Glomerular visceral epithelial cell (primary cell): ENCODE data around the gene VSTM2L.

Experiments
- DNase-seq: peaks from one replicate; pipeline ENCODE4 v3.0.0-alpha.2; 2016; ENCODE audit errors: extremely low spot score

Gene VSTM2L

DNA sequence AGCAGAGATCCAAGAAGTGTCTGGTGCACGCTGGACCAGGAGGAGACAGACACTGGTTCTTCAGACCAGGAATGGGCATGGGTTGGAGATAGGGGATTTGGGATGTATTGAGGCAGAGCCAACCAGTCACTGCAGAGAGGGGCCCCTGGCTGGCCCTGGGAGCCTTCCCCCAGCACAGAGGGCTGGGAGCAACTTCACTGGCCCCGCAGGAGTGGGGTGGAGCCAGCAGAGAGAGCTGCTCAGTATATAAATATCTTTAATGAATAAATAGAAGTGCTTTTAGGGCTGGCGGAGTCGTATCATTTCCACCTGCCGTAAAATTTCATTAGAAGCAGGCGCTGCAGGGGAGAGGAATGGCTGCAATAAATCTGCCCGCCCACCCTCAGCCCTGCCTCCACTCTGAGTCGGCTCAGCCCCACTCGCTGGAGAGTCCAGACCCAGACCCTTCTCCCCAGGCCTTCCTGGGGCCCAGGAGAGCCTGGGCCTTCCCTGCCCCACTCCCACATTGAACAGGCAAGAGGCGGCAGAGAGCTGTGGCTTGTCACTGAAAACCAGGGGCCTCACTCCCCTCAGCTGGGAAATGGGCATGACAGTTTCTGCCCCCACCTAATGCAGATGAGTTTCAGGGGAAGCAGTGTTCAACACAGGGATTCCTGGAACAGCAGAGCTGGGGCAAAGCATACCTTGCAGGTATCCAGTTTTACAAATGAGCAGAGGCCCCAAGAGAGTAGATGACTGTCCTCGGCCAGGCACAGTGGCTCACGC is 23.9 kb upstream of the VSTM2L start:
- DNase-seq, result no peak

DNA sequence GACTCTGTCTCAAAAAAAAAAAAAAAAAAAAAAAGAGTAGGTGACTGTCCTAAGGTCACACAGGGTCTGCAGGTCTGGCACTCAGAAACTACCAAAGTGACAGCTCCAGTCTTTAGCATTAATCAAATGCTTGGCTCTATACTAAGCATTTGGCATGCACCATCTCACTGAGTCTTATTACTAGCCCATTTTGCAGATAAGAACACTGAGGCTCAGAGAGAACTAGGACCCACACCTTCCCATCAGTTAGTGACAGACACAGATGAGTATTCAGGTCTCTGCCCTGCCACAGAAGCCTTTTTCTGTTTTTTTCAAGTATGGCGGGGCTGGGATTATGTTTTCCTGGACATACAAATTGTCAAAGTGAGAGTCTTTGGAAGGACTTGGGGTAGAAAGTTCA is 23.1 kb upstream of the VSTM2L start:
- no peak for DNase-seq

DNA sequence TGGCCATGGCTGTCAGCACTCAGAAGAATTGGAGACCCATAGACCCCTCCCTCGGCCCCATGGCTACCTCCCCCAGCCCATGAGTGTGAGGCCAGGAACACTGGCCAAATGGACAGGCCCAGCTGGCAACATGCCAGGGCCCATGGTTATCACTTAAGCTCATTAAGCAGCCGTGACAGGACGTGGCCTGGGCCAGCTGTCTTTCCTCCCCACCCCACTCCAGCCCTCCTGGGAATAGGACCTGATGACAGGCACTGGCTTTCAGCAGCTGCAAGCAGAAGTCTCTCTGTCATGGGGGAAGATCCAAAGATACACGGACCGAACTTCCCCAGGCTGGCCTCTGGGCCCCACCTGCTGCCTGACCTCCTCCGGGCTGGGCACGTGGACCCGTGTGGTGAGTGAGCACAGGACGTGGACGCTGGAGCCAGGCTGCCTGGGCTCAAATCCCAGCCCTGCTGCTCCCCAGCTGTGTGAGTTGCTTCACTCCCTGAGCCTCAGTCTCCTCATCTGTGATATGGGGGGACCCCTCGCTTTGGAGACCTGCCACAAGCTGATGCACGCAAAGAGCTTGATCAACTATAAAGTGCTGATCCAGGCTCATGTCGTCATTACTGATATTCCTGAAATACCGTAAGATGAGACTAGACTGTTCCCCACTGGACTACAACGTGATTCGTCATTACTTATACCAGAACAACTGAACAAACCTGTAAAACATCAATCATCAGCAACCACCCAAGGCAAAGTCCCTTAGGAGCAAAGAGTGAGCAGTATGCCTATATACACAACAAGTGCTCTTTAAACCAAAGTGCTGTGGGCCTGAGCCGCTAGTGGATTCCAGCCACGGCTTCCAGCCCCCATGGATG is 22.0 kb upstream of the VSTM2L start:
- no peak for DNase-seq

DNA sequence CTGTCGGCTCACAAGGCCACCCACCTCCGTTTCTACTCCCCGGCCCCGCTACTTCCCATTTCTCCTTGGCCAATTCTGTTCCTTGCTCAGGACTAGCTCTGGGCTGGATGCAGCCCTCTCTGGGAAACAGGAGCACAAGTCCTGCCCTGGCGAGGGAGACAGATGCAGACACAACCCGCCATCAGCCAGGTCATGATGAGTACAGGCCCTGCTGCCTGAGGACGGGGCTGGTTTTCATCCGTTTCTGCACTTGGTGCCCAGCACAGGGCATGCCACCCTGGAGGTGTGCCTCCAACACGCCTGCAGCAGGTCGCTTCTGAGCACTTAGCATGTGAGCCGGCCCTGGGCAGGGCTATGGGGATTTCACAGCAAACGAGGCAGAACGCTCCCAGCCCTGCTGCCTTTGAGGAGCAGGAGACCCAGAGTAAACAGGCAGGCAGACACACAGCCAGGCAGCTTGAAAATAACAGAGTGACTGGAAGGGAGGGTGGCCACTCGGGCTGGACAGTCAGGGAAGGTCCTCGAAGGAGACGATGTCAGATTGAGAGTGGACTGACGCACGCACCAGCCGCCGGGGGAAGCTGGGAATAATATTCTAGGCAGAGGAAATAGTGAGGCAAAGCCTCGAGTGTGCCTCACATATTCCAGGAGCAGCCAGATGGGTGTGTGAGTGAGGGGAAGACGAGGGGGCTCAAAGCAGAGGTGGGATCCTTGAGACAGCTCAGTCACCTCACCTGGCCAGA is 21.2 kb upstream of the VSTM2L start:
- DNase-seq, result no peak

DNA sequence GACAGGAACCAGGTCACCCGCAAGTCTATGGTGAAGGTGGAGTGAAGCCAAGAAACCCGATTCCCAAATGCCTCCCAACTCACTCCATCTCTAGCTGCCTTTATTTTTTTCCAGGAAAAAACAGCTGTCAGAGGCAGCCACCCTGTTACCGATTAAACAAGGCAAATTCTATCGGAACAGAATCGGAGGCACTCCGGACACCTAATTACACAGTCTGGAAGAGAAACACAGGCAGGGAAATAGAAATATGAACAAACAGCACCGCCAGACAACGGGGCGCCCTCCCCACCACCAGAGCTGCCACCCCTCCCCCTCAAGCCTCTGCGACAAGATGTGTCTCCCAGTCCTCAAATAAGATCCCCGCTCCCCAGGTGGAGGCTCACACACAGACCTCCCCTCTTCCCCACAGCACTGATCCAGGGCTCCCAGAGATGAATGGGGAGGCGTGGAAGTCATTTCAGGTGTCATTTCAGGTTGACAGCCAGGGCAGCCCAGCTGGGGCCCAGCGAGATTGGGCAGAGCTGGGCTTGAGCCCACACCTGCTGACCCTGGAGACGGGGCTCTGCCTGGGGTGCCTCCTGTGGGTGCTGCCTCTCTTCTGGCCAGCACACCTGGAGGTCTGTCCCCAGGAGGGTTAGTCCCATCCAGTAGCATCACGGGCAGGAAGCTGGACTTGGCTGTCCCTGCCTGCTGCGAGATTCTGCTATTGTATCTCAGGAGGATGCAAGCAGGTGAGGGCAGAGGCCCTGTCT is 19.8 kb upstream of the VSTM2L start:
- no peak for DNase-seq

DNA sequence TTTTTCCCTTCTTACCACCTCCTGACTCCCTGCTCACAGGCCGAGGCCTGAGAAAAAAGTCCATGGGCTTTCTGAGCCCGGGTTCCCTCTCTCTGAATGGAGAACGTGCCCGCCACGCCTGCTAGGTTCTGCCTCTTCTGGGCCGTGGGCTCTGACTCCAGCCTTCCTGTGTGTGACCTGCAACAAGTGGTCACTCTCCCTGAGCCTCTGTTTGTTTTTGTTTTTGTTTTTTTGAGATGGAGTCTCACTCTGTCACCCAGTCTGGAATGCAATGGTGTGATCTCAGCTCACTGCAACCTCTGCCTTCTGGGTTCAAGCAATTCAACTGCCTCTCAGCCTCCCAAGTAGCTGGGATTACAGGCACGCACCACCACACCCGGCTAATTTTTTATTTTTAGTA is 17.9 kb upstream of the VSTM2L start:
- no peak for DNase-seq

DNA sequence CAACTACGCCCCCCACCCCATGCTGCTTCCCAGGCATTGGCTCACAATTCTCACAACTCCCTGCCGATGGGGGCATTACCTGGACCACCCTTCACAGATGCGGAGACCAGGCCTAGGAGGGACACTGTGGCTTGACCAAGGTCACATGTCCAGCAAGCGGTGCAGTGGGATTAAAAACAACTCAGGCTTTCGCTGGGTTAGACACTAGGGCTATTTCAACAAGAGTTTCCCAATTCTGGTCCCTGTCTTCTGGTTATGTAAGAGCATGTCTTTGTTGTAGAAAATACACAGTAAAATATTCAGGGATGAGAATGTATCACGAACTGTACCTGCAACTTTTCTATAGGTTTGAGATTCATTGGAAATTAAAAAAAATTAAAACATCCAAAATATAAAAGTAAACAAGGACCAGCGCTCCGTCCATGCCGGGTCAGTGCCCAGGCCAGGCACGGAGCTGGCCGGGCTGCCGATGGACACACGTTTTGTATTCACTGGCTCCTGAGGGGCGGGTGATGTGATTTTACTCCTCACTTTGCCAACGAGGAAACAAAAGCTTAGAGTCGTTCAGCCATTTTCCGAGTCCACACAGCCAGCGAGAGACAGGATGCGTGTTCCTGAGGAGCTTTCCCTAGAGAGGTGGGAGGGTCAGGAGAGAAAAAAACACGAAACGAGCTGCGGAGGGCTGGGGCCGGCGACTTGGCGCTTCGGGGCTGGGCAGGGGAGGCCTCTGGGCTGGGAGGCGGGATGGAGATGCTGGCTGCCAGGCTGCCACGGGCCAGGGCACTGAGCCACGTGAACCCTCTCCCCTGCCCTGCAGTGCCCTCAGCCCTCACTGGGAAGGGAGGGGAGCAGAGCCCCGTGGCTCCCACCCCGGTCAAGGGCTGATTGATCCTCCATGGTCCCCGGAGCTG is 17.1 kb upstream of the VSTM2L start:
- no peak for DNase-seq

DNA sequence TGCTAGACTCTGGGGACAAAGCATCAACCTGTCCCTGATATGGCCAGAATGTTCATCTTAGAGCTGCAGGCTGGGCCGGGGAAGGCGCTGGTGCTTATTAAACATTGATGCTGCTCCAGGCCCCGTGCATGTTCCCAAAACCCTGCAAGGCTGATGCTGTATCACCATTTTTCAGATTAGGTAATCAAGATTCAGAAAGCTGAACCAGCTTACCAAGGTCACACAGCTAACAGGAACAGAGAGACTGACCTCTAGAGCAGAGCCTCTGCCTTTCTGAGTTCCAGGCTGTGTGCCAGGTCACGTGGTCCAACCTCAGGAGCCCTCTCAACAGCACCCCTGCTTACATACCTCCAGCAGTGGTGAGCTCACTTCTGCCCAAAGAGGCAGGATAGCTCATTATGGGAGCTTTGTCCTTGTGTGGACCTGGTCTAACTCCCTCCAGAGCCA is 16.1 kb upstream of the VSTM2L start:
- no peak for DNase-seq

DNA sequence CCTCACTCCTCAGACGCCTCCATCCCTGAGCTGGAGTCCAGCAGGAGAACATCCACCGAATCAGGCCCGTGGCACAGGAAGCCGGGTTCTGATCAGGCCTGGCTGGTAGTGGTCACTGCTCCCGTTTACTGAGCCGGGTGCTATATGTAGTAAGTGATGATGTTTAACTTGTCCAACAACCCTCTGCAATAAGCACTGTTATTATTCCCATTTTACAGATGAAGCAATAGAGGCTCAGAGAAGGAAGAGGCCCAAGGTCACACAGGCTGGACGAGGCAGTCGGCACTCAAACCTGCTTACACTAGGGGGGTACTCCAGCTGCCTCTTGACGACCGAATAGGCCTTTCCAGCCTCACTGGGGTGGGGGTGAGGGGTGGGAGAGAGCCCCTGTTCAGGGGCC is 14.3 kb upstream of the VSTM2L start:
- DNase-seq, result no peak

DNA sequence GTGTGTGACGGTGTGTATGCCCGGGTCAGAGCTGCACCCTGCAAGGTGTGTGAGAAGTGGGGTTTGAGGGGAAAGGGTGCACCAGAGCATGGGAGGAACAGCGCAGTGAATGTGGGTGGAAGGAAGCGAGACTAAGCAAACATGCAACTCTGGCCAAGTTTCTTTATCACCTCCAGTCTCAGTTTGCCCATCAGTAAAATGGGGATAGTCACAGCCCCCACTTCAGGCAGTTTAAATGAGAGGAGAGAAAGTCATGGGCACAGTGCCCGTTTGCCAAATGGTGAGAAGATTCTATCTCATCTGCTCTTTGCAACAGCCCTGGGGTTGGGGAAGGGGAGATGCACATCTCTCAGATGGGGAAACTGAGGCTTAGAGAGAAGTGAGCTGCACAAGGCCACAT is 12.8 kb upstream of the VSTM2L start:
- DNase-seq, result no peak

DNA sequence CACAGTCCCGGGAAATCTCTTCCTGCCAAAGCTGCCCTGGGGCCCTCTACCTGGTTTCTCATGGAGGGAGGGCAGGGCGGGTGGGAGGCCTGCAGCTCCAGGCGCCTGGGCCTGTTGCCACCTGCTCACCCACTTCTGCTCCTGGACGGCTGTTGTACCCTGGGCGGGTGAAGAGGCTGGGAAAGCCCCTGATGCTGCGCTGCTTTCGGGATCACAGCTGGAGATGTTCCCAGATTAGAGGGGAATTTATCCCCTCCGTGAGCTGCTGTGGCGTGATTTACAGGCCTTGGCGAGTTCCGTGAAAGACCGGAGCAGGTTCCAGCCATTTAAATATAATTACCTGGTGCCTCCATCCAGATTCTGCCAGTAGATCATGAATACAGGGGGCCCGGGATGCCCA is 12.3 kb upstream of the VSTM2L start:
- DNase-seq, result no peak

DNA sequence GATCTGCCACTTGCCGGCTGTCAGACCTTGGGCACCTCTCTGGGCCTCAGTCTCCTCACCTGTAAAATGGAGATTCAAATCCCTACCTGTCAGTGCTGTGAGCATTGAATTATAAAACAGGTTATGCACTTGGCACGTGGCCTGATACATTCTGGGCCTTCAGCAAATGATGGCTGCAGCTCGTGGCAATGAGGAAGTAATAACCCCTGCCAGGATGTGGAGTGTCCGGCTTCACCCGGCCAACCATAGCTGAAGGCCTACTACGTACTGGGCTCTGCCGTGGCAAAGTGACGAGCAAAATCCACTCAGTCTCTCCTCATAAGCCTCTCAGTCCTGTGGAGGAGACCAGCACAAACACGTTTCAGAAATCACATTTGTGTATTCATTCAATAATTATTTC is 10.9 kb upstream of the VSTM2L start:
- DNase-seq, result no peak

DNA sequence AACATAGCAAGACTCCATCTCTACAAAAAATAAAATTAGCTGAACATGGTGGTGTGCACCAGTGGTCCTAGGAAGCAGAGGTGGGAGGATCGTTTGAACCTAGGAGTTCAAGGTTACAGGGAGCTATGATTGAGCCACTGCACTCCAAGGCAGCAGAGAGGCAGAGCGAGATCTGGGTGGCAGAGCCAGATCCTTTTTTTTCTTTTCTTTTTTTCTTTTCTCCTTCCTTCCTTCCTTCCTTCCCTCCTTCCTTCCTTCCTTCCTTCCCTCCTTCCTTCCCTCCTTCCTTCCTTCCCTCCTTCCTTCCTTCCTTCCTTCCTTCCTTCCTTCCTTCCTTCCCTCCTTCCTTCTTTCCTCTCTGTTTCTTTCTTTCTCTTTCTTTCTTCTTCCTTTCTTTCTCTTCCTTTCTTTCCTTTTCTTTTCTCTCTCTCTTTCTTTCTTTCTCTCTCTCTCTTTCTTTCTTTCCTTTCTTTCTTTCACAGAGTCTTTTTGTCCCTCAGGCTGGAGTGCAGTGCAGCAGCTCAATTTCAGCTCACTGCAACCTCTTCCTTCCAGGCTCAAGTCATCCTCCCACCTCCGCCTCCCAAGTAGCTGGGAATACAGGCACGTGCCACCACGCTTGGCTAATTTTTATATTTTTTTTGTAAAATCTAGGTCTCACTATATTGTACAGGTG is 9.2 kb upstream of the VSTM2L start:
- no peak for DNase-seq

DNA sequence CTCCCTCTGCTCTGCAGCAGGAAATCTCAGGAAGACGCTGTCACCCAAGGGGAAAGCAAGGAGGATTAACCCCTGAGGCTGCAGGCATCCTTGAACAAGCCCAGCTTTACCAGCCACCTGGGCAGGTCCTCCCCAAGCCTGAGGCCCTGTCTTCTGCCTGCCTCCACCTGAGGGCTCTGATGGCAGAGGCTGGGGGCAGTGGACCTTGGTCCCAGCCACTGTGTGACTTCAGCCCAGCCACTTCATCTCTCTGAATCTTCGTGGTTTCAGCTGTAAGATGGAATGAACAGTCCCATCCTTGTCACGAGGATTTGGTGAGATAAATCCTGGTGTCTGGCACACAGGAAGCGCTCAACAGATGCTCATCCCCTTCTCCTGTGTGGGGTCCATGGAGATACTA is 8.5 kb upstream of the VSTM2L start:
- no peak for DNase-seq

DNA sequence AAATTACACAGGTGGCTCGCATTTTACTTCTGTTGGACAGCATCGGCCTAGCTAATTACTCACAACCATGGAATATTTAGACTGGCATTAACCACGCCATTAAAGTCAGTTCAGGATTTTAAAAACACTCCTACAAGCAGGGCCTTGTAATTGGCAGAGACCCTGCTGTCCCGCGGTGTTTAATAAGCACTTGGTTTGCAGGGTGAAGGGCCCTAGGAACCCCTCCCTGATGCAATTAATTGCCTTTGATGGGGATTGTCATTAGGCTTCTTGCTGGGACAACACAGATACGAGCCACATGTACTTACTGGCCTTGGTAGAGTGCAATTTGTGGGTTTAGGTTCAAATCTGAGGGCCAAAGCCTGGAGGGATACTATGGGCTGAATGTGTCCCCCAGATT is 7.8 kb upstream of the VSTM2L start:
- DNase-seq, result no peak

DNA sequence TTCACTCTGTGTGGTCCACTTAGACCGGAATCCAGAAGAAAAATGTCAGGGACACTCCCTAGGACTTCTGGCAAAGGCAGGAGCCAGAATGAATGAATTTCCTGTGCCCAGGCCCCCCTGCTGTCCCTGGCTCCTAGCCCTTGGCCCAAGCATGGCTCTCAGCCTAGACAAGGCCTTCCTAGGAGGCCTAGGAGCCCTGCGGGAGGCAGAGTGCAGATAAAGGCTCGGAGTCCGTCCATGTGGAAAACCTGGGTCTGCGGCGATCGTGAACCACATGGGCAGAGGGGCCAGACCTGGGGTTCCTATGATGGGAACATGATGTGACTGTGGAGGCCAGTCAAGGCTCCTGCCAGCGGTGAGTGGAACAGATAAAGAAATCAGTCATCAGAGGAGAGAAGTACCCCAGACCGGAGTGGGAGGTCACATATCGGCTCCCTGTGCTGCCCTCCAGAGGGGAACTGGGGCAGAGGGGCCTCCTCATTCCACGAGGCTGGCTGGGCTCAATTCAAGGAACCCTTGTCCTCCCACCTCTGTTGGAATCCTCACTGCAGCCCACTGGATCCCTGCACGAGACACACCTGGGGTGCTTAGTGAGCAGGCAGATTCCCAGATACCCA is 5.9 kb upstream of the VSTM2L start:
- DNase-seq, result no peak

DNA sequence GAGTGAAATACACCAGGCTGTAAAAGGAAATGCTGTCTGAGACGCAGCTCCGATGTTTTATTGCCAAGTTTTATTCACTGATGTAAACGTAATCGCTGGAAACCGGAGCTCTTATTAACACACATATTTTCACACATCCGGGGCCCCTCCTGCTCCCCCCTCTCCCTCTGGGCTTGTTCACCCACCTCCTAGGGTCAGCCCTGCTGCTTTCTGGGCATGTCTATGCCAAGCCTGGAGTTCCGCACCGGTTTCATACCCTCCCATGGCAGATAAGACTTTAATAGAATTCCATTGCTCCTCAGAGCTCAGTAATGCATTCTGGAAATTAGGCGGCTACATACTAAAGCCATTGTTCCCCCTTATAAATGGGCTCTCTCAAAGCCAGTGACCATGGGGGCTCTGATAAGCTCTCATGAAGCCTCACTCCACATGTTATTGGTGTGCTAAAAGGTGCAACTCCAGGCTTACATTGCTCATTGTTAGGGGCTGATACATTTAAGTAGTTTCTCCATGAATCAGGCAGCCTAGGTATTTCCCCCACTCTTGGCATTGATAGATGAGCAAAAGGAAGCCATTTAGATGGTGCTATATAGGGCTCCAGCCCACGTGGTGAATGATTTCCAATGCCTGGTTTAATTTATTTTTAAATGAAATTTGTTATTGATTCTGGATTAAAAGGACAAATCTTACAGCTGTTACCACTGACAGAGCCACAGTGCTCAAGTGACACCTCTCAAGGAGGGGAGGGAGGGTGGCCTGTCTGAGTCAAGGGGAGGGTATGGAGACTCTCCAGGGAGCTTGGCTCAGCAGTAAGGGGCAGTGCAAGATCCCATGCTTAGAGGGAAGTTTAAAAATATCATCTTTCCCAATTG is 4.5 kb upstream of the VSTM2L start:
- no peak for DNase-seq
